Endothelial cell of umbilical vein (primary cell): ENCODE results near the gene DTD1. TPM values are rescaled to one million over a fixed set of nuclear protein-coding genes. Genes with fewer than 3 reads are reported as not detected.

Experiments used
- BruUV-seq: library from RNA; stranded (reverse); fragments of 400-500 nt; replicated peaks from 2 replicates; lab custom pipeline; 2021; lab: Mats Ljungman, UMichigan
- CTCF ChIA-PET: fragments of 300-600, 350-600 bp; sonication (Branson Sonifier 250); formaldehyde crosslinking; loops from one replicate; lab custom pipeline; 2021; ENCODE audit warnings: antibody characterized with exemption, inconsistent platforms; lab: Charles Lee
- POLR2A ChIA-PET: fragments of 300-600, 350-600 bp; sonication (Branson Sonifier 250); formaldehyde crosslinking; loops from one replicate; lab custom pipeline; 2021; ENCODE audit warnings: antibody characterized with exemption, inconsistent platforms; lab: Charles Lee
- DNase-seq: peaks from one replicate; pipeline ENCODE4 v3.0.0-alpha.2; 2011; ENCODE audit warnings: low read depth, low spot score
- FAIRE-seq: peaks from 2 replicates; lab custom pipeline; 2011; peaks lifted over from hg19 to GRCh38; lab: Jason Lieb, UNC
- H2AFZ ChIP-seq: 2 replicates; pipeline ENCODE4 v1.6.0; 2012; ENCODE audit warnings: low read depth, low read length, control low read depth, inconsistent platforms
- H3K27ac ChIP-seq: 2 replicates; pipeline ENCODE4 v1.5.1; 2011; ENCODE audit warnings: low read depth, mild to moderate bottlenecking, control low read depth, low read length, moderate library complexity; ENCODE audit not compliant: insufficient read depth
- H3K27me3 ChIP-seq, 2 experiments: 2 replicates each; pipeline versions ENCODE4 v1.6.0 to v1.6.1; 2011; ENCODE audit warnings: low read length in 2 of 2, mixed read lengths in 1 of 2; ENCODE audit not compliant: control insufficient read depth in 2 of 2, insufficient read depth in 2 of 2
- H3K36me3 ChIP-seq, 2 experiments: 2 replicates in 1 of 2; 3 replicates in 1 of 2; pipeline ENCODE4 v1.5.1; 2011; ENCODE audit warnings: low read length in 2 of 2, mild to moderate bottlenecking in 1 of 2, moderate library complexity in 1 of 2; ENCODE audit not compliant: control insufficient read depth in 2 of 2, insufficient read depth in 2 of 2; ENCODE audit errors: extremely low read depth in 1 of 2
- H3K4me1 ChIP-seq: 3 replicates; pipeline ENCODE4 v1.5.1; 2011; ENCODE audit warnings: mild to moderate bottlenecking, low read length; ENCODE audit not compliant: control insufficient read depth, insufficient read depth; ENCODE audit errors: extremely low read depth
- H3K4me2 ChIP-seq: 2 replicates; pipeline ENCODE4 v1.6.1; 2011; ENCODE audit warnings: low read length, control low read depth, mixed read lengths; ENCODE audit not compliant: insufficient read depth
- H3K4me3 ChIP-seq, 3 experiments: fragments of 200-600 bp in 1 of 3; sonication (generic), shearing (Covaris generic) in 1 of 3; replicated peaks in 1 of 3; 2 replicates each; pipeline ENCODE4 v1.5.1; 2011 to 2016; ENCODE audit warnings: control low read depth in 3 of 3, low read length in 3 of 3, mild to moderate bottlenecking in 2 of 3, inconsistent platforms in 1 of 3, low read depth in 1 of 3, moderate library complexity in 1 of 3; ENCODE audit not compliant: insufficient read depth in 1 of 3
- H3K79me2 ChIP-seq: 2 replicates; pipeline ENCODE4 v1.6.0; 2012; ENCODE audit warnings: low read length, inconsistent platforms; ENCODE audit not compliant: control insufficient read depth, insufficient read depth
- H3K9ac ChIP-seq: replicated peaks from 2 replicates; pipeline ENCODE3; 2011; ENCODE audit warnings: low read length, control low read depth; ENCODE audit not compliant: insufficient read depth; ENCODE audit errors: extremely low read depth
- H3K9me1 ChIP-seq: replicated peaks from 3 replicates; pipeline ENCODE4 v1.6.0; 2011; ENCODE audit warnings: mild to moderate bottlenecking, low read length; ENCODE audit not compliant: control insufficient read depth, insufficient read depth; ENCODE audit errors: extremely low read depth
- H3K9me3 ChIP-seq: replicated peaks from 2 replicates; pipeline ENCODE4 v1.5.1; 2012; ENCODE audit warnings: low read length, inconsistent platforms; ENCODE audit not compliant: control insufficient read depth, insufficient read depth
- H4K20me1 ChIP-seq: replicated peaks from 2 replicates; pipeline ENCODE3; 2011; ENCODE audit warnings: mild to moderate bottlenecking, low read length; ENCODE audit not compliant: control insufficient read depth, insufficient read depth; ENCODE audit errors: extremely low read depth
- EZH2 ChIP-seq: IDR thresholded peaks from 2 replicates; pipeline ENCODE4 v1.6.1; 2012; ENCODE audit warnings: borderline replicate concordance, low read depth, mild to moderate bottlenecking, moderate library complexity, low read length, inconsistent platforms; ENCODE audit not compliant: severe bottlenecking
- FOS ChIP-seq: IDR thresholded peaks from 2 replicates; pipeline ENCODE4 v1.6.1; 2011; ENCODE audit warnings: mild to moderate bottlenecking, low read length, moderate library complexity, borderline replicate concordance; ENCODE audit not compliant: insufficient read depth
- GATA2 ChIP-seq: IDR thresholded peaks from 2 replicates; pipeline ENCODE4 v1.7.0; 2011; ENCODE audit warnings: low read depth, mild to moderate bottlenecking, moderate library complexity, mixed read lengths, low read length; ENCODE audit not compliant: insufficient read length, insufficient read depth
- JUN ChIP-seq: IDR thresholded peaks from 2 replicates; pipeline ENCODE4 v1.6.1; 2011; ENCODE audit warnings: borderline replicate concordance, low read depth; ENCODE audit not compliant: insufficient read length, insufficient read depth
- MYC ChIP-seq: IDR thresholded peaks from one replicate; pipeline ENCODE4 v1.6.1; 2011; ENCODE audit warnings: mild to moderate bottlenecking, low read depth, low read length
- POLR2A ChIP-seq: IDR thresholded peaks from 2 replicates; pipeline ENCODE4 v1.6.1; 2012; ENCODE audit warnings: low read depth, mild to moderate bottlenecking, control low read depth, low read length
- POLR2AphosphoS5 ChIP-seq: IDR thresholded peaks from 2 replicates; pipeline ENCODE4 v1.6.1; 2012; ENCODE audit warnings: low read depth, mild to moderate bottlenecking, control low read depth, low read length, moderate library complexity; ENCODE audit not compliant: insufficient read depth
- dilution Hi-C: fragments of 300-500 bp; cut with MboI; formaldehyde crosslinking; loops from one replicate; pipeline ENCODE4 v1.15.0; 2019; ENCODE audit warnings: low sequenced_read_pairs; ENCODE audit not compliant: extremely low pct_ligation_motif_present
- intact Hi-C: fragments of 100-400 bp; cut with micrococcal nuclease; formaldehyde crosslinking; loops from one replicate; pipeline ENCODE4 v1.10.0; 2022
- polyA plus RNA-seq, 4 experiments: library from polyadenylated mRNA; depleted of rRNA in 3 of 4; stranded (reverse) in 3 of 4; unstranded in 1 of 4; fragments of >200 nt; gene quantifications; 2 replicates each; pipeline versions ENCODE4 v1.2.1 to v1.2.3, GENCODE V29; 2011 to 2012; ENCODE audit warnings: missing spikeins in 1 of 4
- total RNA-seq: library from RNA; stranded (reverse); gene quantifications from 2 replicates; pipeline ENCODE4 v1.2.3, GENCODE V29; 2021
- TF ChIP-seq, protein P1 (sequence below): IDR thresholded peaks from 2 replicates; pipeline ENCODE4 v1.6.1; 2011; ENCODE audit not compliant: insufficient read depth, insufficient read length
- TF ChIP-seq, protein P2 (sequence below), 2 donors: IDR thresholded peaks; 1 replicate in 1 of 2; 2 replicates in 1 of 2; pipeline ENCODE4 v1.5.1; 2011; ENCODE audit warnings: low read length in 2 of 2, mild to moderate bottlenecking in 2 of 2, moderate library complexity in 2 of 2, control low read depth in 1 of 2, inconsistent platforms in 1 of 2, low read depth in 1 of 2; ENCODE audit not compliant: insufficient read depth in 1 of 2; ENCODE audit errors: extremely low read depth in 1 of 2

The DTD1 gene
- total and polyA plus RNA-seq, 2 donors (not counting 3 experiments of a cell fraction or from before 2014, with no cell fraction given) = 48.2 to 50.8 TPM

DNA sequence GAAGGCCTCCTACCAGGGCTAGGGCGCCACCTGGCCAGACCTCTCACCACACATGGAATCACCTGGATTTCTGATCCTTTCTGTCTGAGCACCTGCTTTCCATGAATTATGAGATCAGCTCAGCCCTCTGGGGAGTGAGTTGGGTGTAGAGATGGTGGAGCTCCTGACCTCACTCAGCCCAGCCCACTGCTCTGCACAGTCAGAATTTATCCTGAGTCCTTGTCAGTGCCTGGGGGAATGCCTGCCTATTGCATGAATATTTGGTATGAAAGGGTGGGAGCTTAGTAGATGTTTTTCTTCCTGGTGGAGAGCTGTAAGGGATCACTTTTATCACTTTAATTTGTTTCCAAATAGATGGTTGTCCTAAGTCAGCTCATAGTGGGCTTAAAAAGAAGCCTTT, 47.5 kb downstream of the DTD1 start:
- Histone ChIP-seq H3K9me1 (no peaks in the 10 kb centered on the region), H2AFZ (no peak overlapping the region), H3K79me2 (no peaks in the 10 kb centered on the region), H3K4me1 (no peaks in the 10 kb centered on the region), H3K27ac (no peak overlapping the region), H3K9me3 (no peaks in the 10 kb centered on the region), H3K4me2 (no peak overlapping the region), H3K27me3 (no peaks in the 10 kb centered on the region), H3K4me3 (no peak overlapping the region), H3K9ac (no peak overlapping the region), H4K20me1 (no peaks in the 10 kb centered on the region), H3K36me3 (no peaks in the 10 kb centered on the region)
- FAIRE-seq (no peak), DNase-seq (no peak)
- ChIA-PET CTCF (interaction anchor here (1.2 kb wide), 1 partner anchor 37 kb away, joined by 4 read pairs; no protein-coding TSS in a partner anchor), POLR2A (no interaction called here)
- intact Hi-C loops (loop anchor here (10.0 kb wide), 1 partner anchor 569 kb away; no protein-coding TSS in a partner anchor), dilution Hi-C loops (no loop called here)
- BruUV-seq = no TSS peak
- no peak for TF ChIP-seq EZH2
- TF ChIP-seq, protein P1, sequence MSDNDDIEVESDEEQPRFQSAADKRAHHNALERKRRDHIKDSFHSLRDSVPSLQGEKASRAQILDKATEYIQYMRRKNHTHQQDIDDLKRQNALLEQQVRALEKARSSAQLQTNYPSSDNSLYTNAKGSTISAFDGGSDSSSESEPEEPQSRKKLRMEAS = no peak
- TF ChIP-seq POLR2A = no peak
- TF ChIP-seq POLR2AphosphoS5 = no peak
- no peak for TF ChIP-seq GATA2
- no peak for TF ChIP-seq MYC
- TF ChIP-seq JUN = no peak
- no peak for TF ChIP-seq FOS
- TF ChIP-seq, protein P2, sequence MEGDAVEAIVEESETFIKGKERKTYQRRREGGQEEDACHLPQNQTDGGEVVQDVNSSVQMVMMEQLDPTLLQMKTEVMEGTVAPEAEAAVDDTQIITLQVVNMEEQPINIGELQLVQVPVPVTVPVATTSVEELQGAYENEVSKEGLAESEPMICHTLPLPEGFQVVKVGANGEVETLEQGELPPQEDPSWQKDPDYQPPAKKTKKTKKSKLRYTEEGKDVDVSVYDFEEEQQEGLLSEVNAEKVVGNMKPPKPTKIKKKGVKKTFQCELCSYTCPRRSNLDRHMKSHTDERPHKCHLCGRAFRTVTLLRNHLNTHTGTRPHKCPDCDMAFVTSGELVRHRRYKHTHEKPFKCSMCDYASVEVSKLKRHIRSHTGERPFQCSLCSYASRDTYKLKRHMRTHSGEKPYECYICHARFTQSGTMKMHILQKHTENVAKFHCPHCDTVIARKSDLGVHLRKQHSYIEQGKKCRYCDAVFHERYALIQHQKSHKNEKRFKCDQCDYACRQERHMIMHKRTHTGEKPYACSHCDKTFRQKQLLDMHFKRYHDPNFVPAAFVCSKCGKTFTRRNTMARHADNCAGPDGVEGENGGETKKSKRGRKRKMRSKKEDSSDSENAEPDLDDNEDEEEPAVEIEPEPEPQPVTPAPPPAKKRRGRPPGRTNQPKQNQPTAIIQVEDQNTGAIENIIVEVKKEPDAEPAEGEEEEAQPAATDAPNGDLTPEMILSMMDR (IDR thresholded peaks at IDR 0.05; ENCODE audit: extremely low read depth in 1 of 2, insufficient read depth in 1 of 2, low read depth in 1 of 2, low read length in 2 of 2) = no peak
